WTC11 (cell line): ENCODE results near the gene HNRNPAB. TPM values are rescaled to one million over a fixed set of nuclear protein-coding genes. Genes with fewer than 3 reads are reported as not detected.
A peak's percentile ranks its signal among the peaks of the same experiment; 100 is the strongest.

Experiments
- ATAC-seq: fragments of 200-7000 bp; cut with Tn5 transposase; 2 replicates; pipeline ENCODE4 v1.10.0; 2021; ENCODE audit warnings: mild to moderate bottlenecking, moderate library complexity
- CTCF ChIA-PET: fragments of 300-600 bp; sonication (Branson Sonifier 250); formaldehyde crosslinking; loops from one replicate; lab custom pipeline; 2021; ENCODE audit warnings: antibody characterized with exemption; lab: Charles Lee
- POLR2A ChIA-PET: fragments of 350-600 bp; sonication (Branson Sonifier 250); formaldehyde crosslinking; loops from one replicate; lab custom pipeline; 2021; ENCODE audit warnings: antibody characterized with exemption; lab: Charles Lee
- DNase-seq: peaks from one replicate; pipeline ENCODE4 v3.0.0; 2021; ENCODE audit warnings: low spot score
- H3K27ac Mint-ChIP-seq: 2 replicates; pipeline ENCODE4 v1.8.0; 2021; ENCODE audit warnings: mixed read lengths
- H3K27me3 Mint-ChIP-seq: 2 replicates; pipeline ENCODE4 v1.8.0; 2021; ENCODE audit warnings: low read depth, mild to moderate bottlenecking, moderate library complexity, mixed read lengths
- H3K36me3 Mint-ChIP-seq: 2 replicates; pipeline ENCODE4 v1.8.0; 2021; ENCODE audit warnings: mixed read lengths
- H3K4me1 Mint-ChIP-seq: 2 replicates; pipeline ENCODE4 v1.8.0; 2022; ENCODE audit warnings: mixed read lengths
- H3K4me3 Mint-ChIP-seq: 2 replicates; pipeline ENCODE4 v1.8.0; 2021; ENCODE audit warnings: mild to moderate bottlenecking, moderate library complexity, mixed read lengths
- H3K9me3 Mint-ChIP-seq: 2 replicates; pipeline ENCODE4 v1.8.0; 2021; ENCODE audit warnings: mixed read lengths
- FOXP1 ChIP-seq: sonication (generic); formaldehyde crosslinking; IDR thresholded peaks from 2 replicates; pipeline ENCODE4 v1.8.0; 2022; ENCODE audit warnings: missing genetic modification reagents, mild to moderate bottlenecking, moderate library complexity, borderline replicate concordance
- GABPB1 ChIP-seq: sonication (generic); formaldehyde crosslinking; IDR thresholded peaks from 2 replicates; pipeline ENCODE4 v1.8.1; 2023; ENCODE audit warnings: mild to moderate bottlenecking, missing genetic modification reagents
- IRF2 ChIP-seq: sonication (generic); formaldehyde crosslinking; IDR thresholded peaks from 2 replicates; pipeline ENCODE4 v1.8.0; 2022; ENCODE audit warnings: low read depth, missing genetic modification reagents, borderline replicate concordance
- KAT7 ChIP-seq: sonication (generic); formaldehyde crosslinking; IDR thresholded peaks from 2 replicates; pipeline ENCODE4 v1.8.1; 2023; ENCODE audit warnings: missing genetic modification reagents, mild to moderate bottlenecking, borderline replicate concordance
- SMAD3 ChIP-seq: sonication (generic); formaldehyde crosslinking; IDR thresholded peaks from 2 replicates; pipeline ENCODE4 v1.8.0; 2022; ENCODE audit warnings: missing genetic modification reagents, mild to moderate bottlenecking, borderline replicate concordance
- ZNF232 ChIP-seq: sonication (generic); formaldehyde crosslinking; IDR thresholded peaks from 2 replicates; pipeline ENCODE4 v1.8.0; 2022; ENCODE audit warnings: mild to moderate bottlenecking, missing genetic modification reagents
- total RNA-seq: library from RNA; stranded (reverse); gene quantifications from 3 replicates; pipeline ENCODE4 v1.2.3, GENCODE V29; 2021
- TF ChIP-seq, protein P1 (sequence below): sonication (generic); formaldehyde crosslinking; IDR thresholded peaks from 2 replicates; pipeline ENCODE4 v1.8.0; 2022; ENCODE audit warnings: mild to moderate bottlenecking, missing genetic modification reagents
- TF ChIP-seq, protein P2 (sequence below): sonication (generic); formaldehyde crosslinking; IDR thresholded peaks from 2 replicates; pipeline ENCODE4 v1.8.0; 2022; ENCODE audit warnings: mild to moderate bottlenecking, missing genetic modification reagents
- TF ChIP-seq, protein P3 (sequence below): sonication (generic); formaldehyde crosslinking; IDR thresholded peaks from 2 replicates; pipeline ENCODE4 v1.8.0; 2023; ENCODE audit warnings: mild to moderate bottlenecking, missing genetic modification reagents
- TF ChIP-seq, protein P4 (sequence below): sonication (generic); formaldehyde crosslinking; conservative IDR thresholded peaks from 2 replicates; pipeline ENCODE4 v1.8.1; 2023; ENCODE audit warnings: mild to moderate bottlenecking, low read depth, missing genetic modification reagents, moderate library complexity

HNRNPAB gene
- total RNA-seq, 1 experiment from 2014 or later = 457 TPM

DNA sequence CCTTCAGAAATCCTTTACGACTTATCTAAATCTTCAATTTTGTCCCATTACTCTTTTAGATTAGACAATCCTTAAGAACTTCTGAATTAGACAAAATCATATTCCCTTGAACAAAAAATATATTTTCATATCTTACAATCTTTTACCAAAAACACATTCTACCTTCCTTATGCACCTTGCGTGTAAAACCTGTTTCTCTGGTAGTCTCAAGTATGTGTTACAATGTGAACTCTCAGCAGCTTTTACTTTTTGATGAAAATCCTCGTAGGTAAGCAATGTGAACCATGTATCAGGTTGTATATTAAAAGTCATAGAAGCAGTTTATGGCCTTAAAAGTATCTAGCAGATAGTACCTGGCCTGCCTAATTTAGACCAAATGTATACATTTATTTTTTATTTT lies 29.9 kb upstream of the HNRNPAB start (continued):
- no peak for TF ChIP-seq FOXP1 (CRISPR knock-in tag)
- TF ChIP-seq ZNF232 (CRISPR knock-in tag) = no peak
- TF ChIP-seq, all 79 proteins: peak for 0

DNA sequence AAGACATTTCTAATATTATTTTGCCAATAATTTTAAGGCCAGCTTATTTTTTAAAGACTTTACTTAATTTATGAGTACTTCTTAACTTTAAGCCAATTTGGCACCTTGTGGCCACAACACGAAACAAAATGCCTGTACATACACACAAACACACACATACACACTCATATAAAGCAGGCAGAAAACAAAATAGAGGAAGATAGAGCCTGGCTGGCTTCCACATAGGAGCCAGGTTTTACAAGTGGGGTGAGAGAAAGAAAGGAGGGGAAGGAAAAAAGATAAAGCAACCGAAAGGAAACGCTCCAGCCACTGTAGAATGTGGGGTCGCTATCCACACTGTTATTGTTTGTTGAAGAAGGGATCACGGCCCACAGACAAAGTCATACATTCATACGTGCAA lies 27.5 kb upstream of the HNRNPAB start:
- CTCF ChIA-PET = interaction anchor here (0.5 to 1.9 kb wide), 5 partner anchors 9 to 101 kb away, joined by 3 to 10 read pairs (median 9); partner anchors contain the start of gene HNRNPAB

DNA sequence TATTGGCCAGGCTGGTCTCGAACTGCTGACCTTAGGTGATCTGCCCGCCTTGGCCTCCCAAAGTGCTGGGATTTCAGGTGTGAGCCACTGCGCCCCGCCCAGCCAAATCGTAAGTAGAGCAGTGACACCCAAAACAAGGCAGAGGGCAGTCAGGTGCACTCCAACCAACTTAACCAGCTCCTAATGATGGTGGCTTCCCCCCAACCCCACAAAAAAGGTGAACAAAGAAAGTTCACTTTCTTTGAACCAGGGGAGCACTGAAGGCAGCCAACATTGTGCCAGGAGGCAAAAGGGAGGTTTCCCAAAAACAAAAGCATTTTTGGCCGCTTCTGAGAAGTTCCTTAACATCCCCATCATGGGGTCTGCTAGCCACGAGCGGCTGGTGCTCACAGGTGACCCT lies 26.8 kb upstream of the HNRNPAB start:
- TF ChIP-seq, protein P1, sequence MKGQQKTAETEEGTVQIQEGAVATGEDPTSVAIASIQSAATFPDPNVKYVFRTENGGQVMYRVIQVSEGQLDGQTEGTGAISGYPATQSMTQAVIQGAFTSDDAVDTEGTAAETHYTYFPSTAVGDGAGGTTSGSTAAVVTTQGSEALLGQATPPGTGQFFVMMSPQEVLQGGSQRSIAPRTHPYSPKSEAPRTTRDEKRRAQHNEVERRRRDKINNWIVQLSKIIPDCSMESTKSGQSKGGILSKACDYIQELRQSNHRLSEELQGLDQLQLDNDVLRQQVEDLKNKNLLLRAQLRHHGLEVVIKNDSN (CRISPR knock-in tag) = 0 out of 2 replicates have a peak, but pooled peaks have one; percentile 25
- no peak for TF ChIP-seq GABPB1 (CRISPR knock-in tag)
- TF ChIP-seq, protein P2, sequence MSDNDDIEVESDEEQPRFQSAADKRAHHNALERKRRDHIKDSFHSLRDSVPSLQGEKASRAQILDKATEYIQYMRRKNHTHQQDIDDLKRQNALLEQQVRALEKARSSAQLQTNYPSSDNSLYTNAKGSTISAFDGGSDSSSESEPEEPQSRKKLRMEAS (CRISPR knock-in tag) = 0 out of 2 replicates have a peak, but pooled peaks have one; percentile 30
- 0 out of 2 replicates have a peak, but pooled peaks have one; percentile 19 for TF ChIP-seq FOXP1 (CRISPR knock-in tag)
- Mint-ChIP-seq H3K36me3 (peaks cover 2% of the 10 kb centered on the region; the same call in 1 of the 2 replicates), H3K9me3 (peaks cover 3% of the 10 kb centered on the region; the same call in 1 of the 2 replicates), H3K27me3 (no peaks in the 10 kb centered on the region; the same call in 1 of the 2 replicates), H3K27ac (peak overlapping the region; percentile 60; the same call in 1 of the 2 replicates), H3K4me3 (no peak overlapping the region), H3K4me1 (peaks cover 46% of the 10 kb centered on the region)
- POLR2A ChIA-PET = interaction anchor here (1.0 kb wide), 2 partner anchors 15 to 26 kb away, joined by 3 read pairs; partner anchors contain the start of gene HNRNPAB
- CTCF ChIA-PET = interaction anchor here (0.5 to 1.9 kb wide), 17 partner anchors 8 to 753 kb away, joined by 3 to 10 read pairs (median 5); partner anchors contain the start of genes HNRNPAB, NHP2 and PHYKPL
- ATAC-seq (peak; percentile 11), DNase-seq (peak; percentile 43)

More for the DNA sequence above, 27.5 kb upstream of the HNRNPAB start:
- POLR2A ChIA-PET = no interaction called here
- TF ChIP-seq SMAD3 (CRISPR knock-in tag) = no peak
- no peak for TF ChIP-seq KAT7 (CRISPR knock-in tag)
- TF ChIP-seq, protein P3, sequence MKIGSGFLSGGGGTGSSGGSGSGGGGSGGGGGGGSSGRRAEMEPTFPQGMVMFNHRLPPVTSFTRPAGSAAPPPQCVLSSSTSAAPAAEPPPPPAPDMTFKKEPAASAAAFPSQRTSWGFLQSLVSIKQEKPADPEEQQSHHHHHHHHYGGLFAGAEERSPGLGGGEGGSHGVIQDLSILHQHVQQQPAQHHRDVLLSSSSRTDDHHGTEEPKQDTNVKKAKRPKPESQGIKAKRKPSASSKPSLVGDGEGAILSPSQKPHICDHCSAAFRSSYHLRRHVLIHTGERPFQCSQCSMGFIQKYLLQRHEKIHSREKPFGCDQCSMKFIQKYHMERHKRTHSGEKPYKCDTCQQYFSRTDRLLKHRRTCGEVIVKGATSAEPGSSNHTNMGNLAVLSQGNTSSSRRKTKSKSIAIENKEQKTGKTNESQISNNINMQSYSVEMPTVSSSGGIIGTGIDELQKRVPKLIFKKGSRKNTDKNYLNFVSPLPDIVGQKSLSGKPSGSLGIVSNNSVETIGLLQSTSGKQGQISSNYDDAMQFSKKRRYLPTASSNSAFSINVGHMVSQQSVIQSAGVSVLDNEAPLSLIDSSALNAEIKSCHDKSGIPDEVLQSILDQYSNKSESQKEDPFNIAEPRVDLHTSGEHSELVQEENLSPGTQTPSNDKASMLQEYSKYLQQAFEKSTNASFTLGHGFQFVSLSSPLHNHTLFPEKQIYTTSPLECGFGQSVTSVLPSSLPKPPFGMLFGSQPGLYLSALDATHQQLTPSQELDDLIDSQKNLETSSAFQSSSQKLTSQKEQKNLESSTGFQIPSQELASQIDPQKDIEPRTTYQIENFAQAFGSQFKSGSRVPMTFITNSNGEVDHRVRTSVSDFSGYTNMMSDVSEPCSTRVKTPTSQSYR (CRISPR knock-in tag) = no peak
- TF ChIP-seq, protein P4, sequence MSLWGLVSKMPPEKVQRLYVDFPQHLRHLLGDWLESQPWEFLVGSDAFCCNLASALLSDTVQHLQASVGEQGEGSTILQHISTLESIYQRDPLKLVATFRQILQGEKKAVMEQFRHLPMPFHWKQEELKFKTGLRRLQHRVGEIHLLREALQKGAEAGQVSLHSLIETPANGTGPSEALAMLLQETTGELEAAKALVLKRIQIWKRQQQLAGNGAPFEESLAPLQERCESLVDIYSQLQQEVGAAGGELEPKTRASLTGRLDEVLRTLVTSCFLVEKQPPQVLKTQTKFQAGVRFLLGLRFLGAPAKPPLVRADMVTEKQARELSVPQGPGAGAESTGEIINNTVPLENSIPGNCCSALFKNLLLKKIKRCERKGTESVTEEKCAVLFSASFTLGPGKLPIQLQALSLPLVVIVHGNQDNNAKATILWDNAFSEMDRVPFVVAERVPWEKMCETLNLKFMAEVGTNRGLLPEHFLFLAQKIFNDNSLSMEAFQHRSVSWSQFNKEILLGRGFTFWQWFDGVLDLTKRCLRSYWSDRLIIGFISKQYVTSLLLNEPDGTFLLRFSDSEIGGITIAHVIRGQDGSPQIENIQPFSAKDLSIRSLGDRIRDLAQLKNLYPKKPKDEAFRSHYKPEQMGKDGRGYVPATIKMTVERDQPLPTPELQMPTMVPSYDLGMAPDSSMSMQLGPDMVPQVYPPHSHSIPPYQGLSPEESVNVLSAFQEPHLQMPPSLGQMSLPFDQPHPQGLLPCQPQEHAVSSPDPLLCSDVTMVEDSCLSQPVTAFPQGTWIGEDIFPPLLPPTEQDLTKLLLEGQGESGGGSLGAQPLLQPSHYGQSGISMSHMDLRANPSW (CRISPR knock-in tag) = no peak
- TF ChIP-seq IRF2 (CRISPR knock-in tag) = no peak
- Mint-ChIP-seq H3K36me3 (peaks cover 2% of the 10 kb centered on the region; the same call in 1 of the 2 replicates), H3K9me3 (peaks cover 3% of the 10 kb centered on the region; the same call in 1 of the 2 replicates), H3K27me3 (no peaks in the 10 kb centered on the region; the same call in 1 of the 2 replicates), H3K27ac (0 out of 2 replicates have a peak overlapping the region, but pooled peaks have one; percentile 74), H3K4me3 (no peak overlapping the region), H3K4me1 (peaks cover 38% of the 10 kb centered on the region)
- no peak for ATAC-seq
- no peak for DNase-seq
